Measurements from ENCODE around the gene EFCAB6.

- TF ChIP-seq CREB1 (IDR thresholded peaks at IDR 0.05; ENCODE audit: low read depth) (no peak), CEBPB (IDR thresholded peaks at IDR 0.05) (no peak), EGR1 (IDR thresholded peaks at IDR 0.05) (no peak), FOXM1 (IDR thresholded peaks at IDR 0.05; ENCODE audit: borderline replicate concordance, low read depth) (no peak), EP300 (IDR thresholded peaks at IDR 0.05; ENCODE audit: borderline replicate concordance) (no peak), YY1 (IDR thresholded peaks at IDR 0.05; ENCODE audit: low read depth) (no peak), TAF1 (IDR thresholded peaks at IDR 0.05; ENCODE audit: low read depth) (no peak), RAD21 (IDR thresholded peaks at IDR 0.05; ENCODE audit: low read depth) (no peak)
These were observed 321.8 kb downstream of the EFCAB6 start for GRCh38 chr22:43490311-43490710.

Measured in Ishikawa (cell line).